ENCODE results near the gene ST6GALNAC3. TPM values are rescaled to one million over a fixed set of nuclear protein-coding genes. Genes with fewer than 3 reads are reported as not detected.

ST6GALNAC3 gene
- total RNA-seq, 1 experiment from 2014 or later: 0.82 TPM

- no peak overlapping the region for H3K4me3 Mint-ChIP-seq (ENCODE audit: unreplicated experiment)
- CTCF ChIA-PET: no interaction called here
- intact Hi-C loops (cut with micrococcal nuclease): loop anchor here (10.0 kb wide), 1 partner anchor 403 kb away; no protein-coding TSS in a partner anchor
- H3K36me3 Mint-ChIP-seq (ENCODE audit: insufficient read depth, unreplicated experiment): no peaks in the 10 kb centered on the region
- POLR2A ChIA-PET: no interaction called here
- peaks cover 15% of the 10 kb centered on the region for H3K4me1 Mint-ChIP-seq (ENCODE audit: insufficient read depth, unreplicated experiment)
- DNase-seq (ENCODE audit: unreplicated experiment): no peak
- no peaks in the 10 kb centered on the region for H3K9me3 Mint-ChIP-seq (ENCODE audit: unreplicated experiment)
- no TSS peak for BruUV-seq (replicated peaks)
- H3K27me3 Mint-ChIP-seq (ENCODE audit: insufficient read depth, unreplicated experiment): no peaks in the 10 kb centered on the region
- H3K27ac Mint-ChIP-seq (ENCODE audit: low read depth, unreplicated experiment): no peak overlapping the region
- TF ChIP-seq CTCF (IDR thresholded peaks at IDR 0.05; ENCODE audit: unreplicated experiment): no peak
Observed at GRCh38 chr1:76632136-76632535, 557.6 kb downstream of the ST6GALNAC3 start.

- no peaks in the 10 kb centered on the region for H3K36me3 Mint-ChIP-seq (ENCODE audit: insufficient read depth, unreplicated experiment)
- DNase-seq (ENCODE audit: unreplicated experiment): peak; percentile 70
- H3K9me3 Mint-ChIP-seq (ENCODE audit: unreplicated experiment): no peaks in the 10 kb centered on the region
- no peaks in the 10 kb centered on the region for H3K27me3 Mint-ChIP-seq (ENCODE audit: insufficient read depth, unreplicated experiment)
- ChIA-PET POLR2A (interaction anchor here (0.8 kb wide), 1 partner anchor 404 kb away, joined by 3 read pairs; no protein-coding TSS in a partner anchor), CTCF (interaction anchor here (1.3 kb wide), 1 partner anchor 12 kb away, joined by 3 read pairs; no protein-coding TSS in a partner anchor)
- no peak overlapping the region for H3K27ac Mint-ChIP-seq (ENCODE audit: low read depth, unreplicated experiment)
- no peak overlapping the region for H3K4me3 Mint-ChIP-seq (ENCODE audit: unreplicated experiment)
- H3K4me1 Mint-ChIP-seq (ENCODE audit: insufficient read depth, unreplicated experiment): peaks cover 36% of the 10 kb centered on the region
- BruUV-seq (replicated peaks): no TSS peak
- intact Hi-C loops (cut with micrococcal nuclease): loop anchor here (5.0 to 10.0 kb wide), 2 partner anchors 399 to 902 kb away; no protein-coding TSS in a partner anchor
- no peak for TF ChIP-seq CTCF (IDR thresholded peaks at IDR 0.05; ENCODE audit: unreplicated experiment)
Observed at GRCh38 chr1:76635784-76636183, 561.2 kb downstream of the ST6GALNAC3 start.

- H3K4me3 Mint-ChIP-seq (ENCODE audit: unreplicated experiment): no peak overlapping the region
- intact Hi-C loops (cut with micrococcal nuclease): loop anchor here (5.0 to 10.0 kb wide), 2 partner anchors 396 to 898 kb away; no protein-coding TSS in a partner anchor
- no peaks in the 10 kb centered on the region for H3K27me3 Mint-ChIP-seq (ENCODE audit: insufficient read depth, unreplicated experiment)
- no peak overlapping the region for H3K27ac Mint-ChIP-seq (ENCODE audit: low read depth, unreplicated experiment)
- peaks cover 47% of the 10 kb centered on the region for H3K4me1 Mint-ChIP-seq (ENCODE audit: insufficient read depth, unreplicated experiment)
- H3K9me3 Mint-ChIP-seq (ENCODE audit: unreplicated experiment): no peaks in the 10 kb centered on the region
- BruUV-seq (replicated peaks): no TSS peak
- H3K36me3 Mint-ChIP-seq (ENCODE audit: insufficient read depth, unreplicated experiment): no peaks in the 10 kb centered on the region
- no peak for TF ChIP-seq CTCF (IDR thresholded peaks at IDR 0.05; ENCODE audit: unreplicated experiment)
- no peak for DNase-seq (ENCODE audit: unreplicated experiment)
- ChIA-PET CTCF (interaction anchor here (0.6 to 0.7 kb wide), 2 partner anchors 143 to 485 kb away, joined by 3 read pairs; no protein-coding TSS in a partner anchor), POLR2A (no interaction called here)
Observed at GRCh38 chr1:76639181-76639580, 564.6 kb downstream of the ST6GALNAC3 start.

DNA sequence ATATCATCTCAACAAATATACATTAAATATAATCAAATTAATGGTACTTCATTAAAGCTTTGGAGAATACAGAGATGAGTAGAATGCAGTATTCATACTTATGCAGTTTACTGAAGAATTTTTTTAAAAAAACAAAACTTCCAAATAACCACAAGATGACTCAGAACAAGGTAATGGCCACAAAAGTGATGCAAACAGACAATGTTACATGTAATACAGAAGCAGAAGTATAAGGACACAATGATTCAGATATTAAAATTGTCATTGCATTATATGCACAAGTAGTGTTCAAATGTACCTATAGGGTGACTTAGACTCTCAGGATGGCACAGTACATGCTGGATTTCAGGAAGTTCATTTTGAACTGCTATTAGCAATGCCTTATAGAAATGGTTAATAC, 565.5 kb downstream of the ST6GALNAC3 start:
- H3K27ac Mint-ChIP-seq (ENCODE audit: low read depth, unreplicated experiment): peak overlapping the region; percentile 69
- no TSS peak for BruUV-seq (replicated peaks)
- H3K9me3 Mint-ChIP-seq (ENCODE audit: unreplicated experiment): no peaks in the 10 kb centered on the region
- H3K4me1 Mint-ChIP-seq (ENCODE audit: insufficient read depth, unreplicated experiment): peaks cover 46% of the 10 kb centered on the region
- DNase-seq (ENCODE audit: unreplicated experiment): peak; percentile 67
- H3K27me3 Mint-ChIP-seq (ENCODE audit: insufficient read depth, unreplicated experiment): no peaks in the 10 kb centered on the region
- no peak overlapping the region for H3K4me3 Mint-ChIP-seq (ENCODE audit: unreplicated experiment)
- no peaks in the 10 kb centered on the region for H3K36me3 Mint-ChIP-seq (ENCODE audit: insufficient read depth, unreplicated experiment)
- intact Hi-C loops (cut with micrococcal nuclease): no loop called here
- POLR2A ChIA-PET: no interaction called here
- TF ChIP-seq CTCF (IDR thresholded peaks at IDR 0.05; ENCODE audit: unreplicated experiment): no peak
- CTCF ChIA-PET: no interaction called here

Measured in MCF 10A (cell line).